ENCODE results near the gene MYO18A. TPM values are rescaled to one million over a fixed set of nuclear protein-coding genes. Genes with fewer than 3 reads are reported as not detected.

Gene MYO18A
- total and polyA plus RNA-seq, 2 of the 4 experiments (the other 2 are of a cell fraction): 22.4 to 39.1 TPM

GRCh38 chr17:29058391-29058790, 121.8 kb downstream of the MYO18A start:
- Histone ChIP-seq H3K18ac (ENCODE audit: low read depth, low read length) (no peak overlapping the region), H3K4me2 (ENCODE audit: low read depth, low read length) (no peak overlapping the region), H3K9me1 (ENCODE audit: insufficient read depth, low read length) (no peaks in the 10 kb centered on the region), H3K4me1 (ENCODE audit: control insufficient read depth, insufficient read depth, low read length) (no peaks in the 10 kb centered on the region), H3K27ac (ENCODE audit: insufficient read depth, low read length) (no peak overlapping the region), H3K23ac (ENCODE audit: low read depth, low read length) (no peak overlapping the region), H4K20me1 (ENCODE audit: insufficient read depth, low read length) (no peaks in the 10 kb centered on the region), H3K4me3 (ENCODE audit: insufficient read depth, low read depth, low read length) (no peak overlapping the region), H3K56ac (ENCODE audit: extremely low read depth, insufficient read depth, low read length) (no peak overlapping the region), H3K79me1 (ENCODE audit: low read depth in 1 of 2, low read length in 2 of 2) (no peaks in the 10 kb centered on the region), H4K5ac (ENCODE audit: low read depth, low read length) (no peak overlapping the region), H2BK120ac (ENCODE audit: low read depth, low read length) (no peak overlapping the region), H3K36me3 (ENCODE audit: control insufficient read depth, insufficient read depth, low read length) (no peaks in the 10 kb centered on the region), H3K4ac (ENCODE audit: low read depth, low read length) (no peak overlapping the region), H2BK20ac (ENCODE audit: low read depth, low read length) (no peak overlapping the region), H4K8ac (ENCODE audit: low read depth in 2 of 2, low read length in 2 of 2) (no peak overlapping the region), H3K9ac (ENCODE audit: low read depth, low read length) (no peak overlapping the region), H3K9me3 (ENCODE audit: control insufficient read depth, insufficient read depth, low read length) (0 out of 2 replicates have a peak, but pooled peaks cover 2% of the 10 kb centered on the region), H4K91ac (ENCODE audit: insufficient read depth, low read depth, low read length) (no peak overlapping the region), H2BK5ac (ENCODE audit: low read depth, low read length, poor library complexity, severe bottlenecking) (no peak overlapping the region), H2BK15ac (ENCODE audit: low read depth, low read length) (no peak overlapping the region), H2AK9ac (replicated peaks; ENCODE audit: low read depth, low read length, poor library complexity) (no peak overlapping the region), H2AK5ac (ENCODE audit: low read depth, low read length) (no peak overlapping the region), H2AFZ (replicated peaks; ENCODE audit: low read length, poor library complexity) (no peak overlapping the region), H3K27me3 (ENCODE audit: control insufficient read depth, insufficient read depth, low read length) (peaks cover 49% of the 10 kb centered on the region), H3K14ac (replicated peaks; ENCODE audit: low read depth, low read length) (no peak overlapping the region)
- ATAC-seq (ENCODE audit: low read depth) (no peak), DNase-seq (no peak)
- in situ Hi-C loops (cut with MboI; ENCODE audit: low sequenced_read_pairs): no loop called here
- ChIA-PET POLR2A (ENCODE audit: unreplicated experiment) (no interaction called here), CTCF (no interaction called here)
- BruUV-seq (replicated peaks): no TSS peak
- dilution Hi-C loops (cut with HindIII; ENCODE audit: low sequenced_read_pairs, unreplicated experiment): no loop called here
- WGBS, 2 experiments (ENCODE audit: extremely low coverage in 2 of 2, insufficient read length in 1 of 2): no CpG with 5 or more reads among the region's 3 CpGs
- TF ChIP-seq RFX5 (IDR thresholded peaks at IDR 0.05; ENCODE audit: low read depth, low read length): no peak
- TF ChIP-seq BHLHE40 (IDR thresholded peaks at IDR 0.05; ENCODE audit: low read depth, low read length): no peak
- TF ChIP-seq CEBPB (IDR thresholded peaks at IDR 0.05; ENCODE audit: low read depth, low read length): no peak
- TF ChIP-seq MAZ (IDR thresholded peaks at IDR 0.05; ENCODE audit: borderline replicate concordance, low read depth, low read length): no peak
- TF ChIP-seq ELK1 (IDR thresholded peaks at IDR 0.05; ENCODE audit: borderline replicate concordance, low read depth, low read length): no peak
- TF ChIP-seq RCOR1 (IDR thresholded peaks at IDR 0.05; ENCODE audit: insufficient replicate concordance, low read length): no peak
- TF ChIP-seq CHD1 (IDR thresholded peaks at IDR 0.05; ENCODE audit: low read depth, low read length): no peak
- TF ChIP-seq CTCF (conservative IDR thresholded peaks at IDR 0.05; ENCODE audit: low read depth, low read length): no peak
- TF ChIP-seq MAFK (IDR thresholded peaks at IDR 0.05; ENCODE audit: low read depth, low read length): no peak
- TF ChIP-seq FOS (IDR thresholded peaks at IDR 0.05; ENCODE audit: low read depth, low read length): no peak
- TF ChIP-seq MXI1 (IDR thresholded peaks at IDR 0.05; ENCODE audit: borderline replicate concordance, low read depth, low read length): no peak
- no peak for TF ChIP-seq SMC3 (IDR thresholded peaks at IDR 0.05; ENCODE audit: low read depth, low read length)
- TF ChIP-seq USF2 (IDR thresholded peaks at IDR 0.05; ENCODE audit: low read depth, low read length): no peak
- TF ChIP-seq POLR2A (IDR thresholded peaks at IDR 0.05; ENCODE audit: low read depth, low read length): no peak
- intact Hi-C loops (cut with micrococcal nuclease): no loop called here

Measured in IMR-90 (cell line).